ENCODE measurements around the gene RXFP1. TPM values are rescaled to one million over a fixed set of nuclear protein-coding genes. Genes with fewer than 3 reads are reported as not detected.

Gene RXFP1
- total RNA-seq, 1 donor from 2014 or later = not detected

GRCh38 chr4:158625544-158625943 is 103.9 kb downstream of the RXFP1 start:
- Mint-ChIP-seq H3K4me3 (ENCODE audit: unreplicated experiment) (no peak overlapping the region), H3K4me1 (ENCODE audit: unreplicated experiment) (no peaks in the 10 kb centered on the region), H3K27ac (ENCODE audit: unreplicated experiment) (no peak overlapping the region), H3K9me3 (ENCODE audit: unreplicated experiment) (no peaks in the 10 kb centered on the region), H3K27me3 (ENCODE audit: unreplicated experiment) (no peaks in the 10 kb centered on the region), H3K36me3 (ENCODE audit: low read depth, unreplicated experiment) (no peaks in the 10 kb centered on the region)
- DNase-seq (ENCODE audit: low spot score) = no peak
- no peak for TF ChIP-seq CTCF (IDR thresholded peaks at IDR 0.05; ENCODE audit: unreplicated experiment)

- Mint-ChIP-seq H3K36me3 (ENCODE audit: low read depth, unreplicated experiment) (no peaks in the 10 kb centered on the region), H3K27ac (ENCODE audit: unreplicated experiment) (no peak overlapping the region), H3K4me1 (ENCODE audit: unreplicated experiment) (no peaks in the 10 kb centered on the region)
These were observed 109.2 kb downstream of the RXFP1 start for GRCh38 chr4:158630893-158631292.

GRCh38 chr4:158636619-158637018 is 114.9 kb downstream of the RXFP1 start:
- DNase-seq (ENCODE audit: low spot score) = no peak
- no peak overlapping the region for H3K27ac Mint-ChIP-seq (ENCODE audit: unreplicated experiment)
- H3K36me3 Mint-ChIP-seq (ENCODE audit: low read depth, unreplicated experiment) = no peaks in the 10 kb centered on the region
- no peak for TF ChIP-seq CTCF (IDR thresholded peaks at IDR 0.05; ENCODE audit: unreplicated experiment)
- H3K4me3 Mint-ChIP-seq (ENCODE audit: unreplicated experiment) = no peak overlapping the region
- no peaks in the 10 kb centered on the region for H3K4me1 Mint-ChIP-seq (ENCODE audit: unreplicated experiment)
- no peaks in the 10 kb centered on the region for H3K27me3 Mint-ChIP-seq (ENCODE audit: unreplicated experiment)
- no peaks in the 10 kb centered on the region for H3K9me3 Mint-ChIP-seq (ENCODE audit: unreplicated experiment)

More at GRCh38 chr4:158630893-158631292, 109.2 kb downstream of the RXFP1 start:
- Mint-ChIP-seq H3K9me3 (ENCODE audit: unreplicated experiment) (no peaks in the 10 kb centered on the region), H3K27me3 (ENCODE audit: unreplicated experiment) (no peaks in the 10 kb centered on the region), H3K4me3 (ENCODE audit: unreplicated experiment) (no peak overlapping the region)
- no peak for TF ChIP-seq CTCF (IDR thresholded peaks at IDR 0.05; ENCODE audit: unreplicated experiment)
- DNase-seq (ENCODE audit: low spot score) = no peak

GRCh38 chr4:158644356-158644755 is 122.7 kb downstream of the RXFP1 start:
- no peaks in the 10 kb centered on the region for H3K4me1 Mint-ChIP-seq (ENCODE audit: unreplicated experiment)
- no peak overlapping the region for H3K4me3 Mint-ChIP-seq (ENCODE audit: unreplicated experiment)
- H3K9me3 Mint-ChIP-seq (ENCODE audit: unreplicated experiment) = no peaks in the 10 kb centered on the region
- H3K27me3 Mint-ChIP-seq (ENCODE audit: unreplicated experiment) = no peaks in the 10 kb centered on the region
- H3K36me3 Mint-ChIP-seq (ENCODE audit: low read depth, unreplicated experiment) = no peaks in the 10 kb centered on the region
- TF ChIP-seq CTCF (IDR thresholded peaks at IDR 0.05; ENCODE audit: unreplicated experiment) = no peak
- no peak for DNase-seq (ENCODE audit: low spot score)
- no peak overlapping the region for H3K27ac Mint-ChIP-seq (ENCODE audit: unreplicated experiment)

- Mint-ChIP-seq H3K9me3 (ENCODE audit: unreplicated experiment) (no peaks in the 10 kb centered on the region), H3K4me1 (ENCODE audit: unreplicated experiment) (no peaks in the 10 kb centered on the region), H3K36me3 (ENCODE audit: low read depth, unreplicated experiment) (no peaks in the 10 kb centered on the region), H3K4me3 (ENCODE audit: unreplicated experiment) (no peak overlapping the region), H3K27ac (ENCODE audit: unreplicated experiment) (no peak overlapping the region), H3K27me3 (ENCODE audit: unreplicated experiment) (no peaks in the 10 kb centered on the region)
- no peak for TF ChIP-seq CTCF (IDR thresholded peaks at IDR 0.05; ENCODE audit: unreplicated experiment)
- DNase-seq (ENCODE audit: low spot score) = no peak
These were observed 123.1 kb downstream of the RXFP1 start for GRCh38 chr4:158644760-158645159.
